GM12873 (cell line): ENCODE results near the gene MYADML2.

Source experiments
- TF ChIP-seq, protein P1 (sequence below): IDR thresholded peaks from 2 replicates; pipeline ENCODE4 v1.5.1; 2012; ENCODE audit warnings: low read depth, mild to moderate bottlenecking, moderate library complexity, low read length, control low read depth; ENCODE audit not compliant: insufficient read depth; ENCODE audit errors: missing control alignments

The MYADML2 gene

GRCh38 chr17:81902023-81902652 is 44.9 kb downstream of the MYADML2 start, which contains the start of gene NPB:
TSS of gene NPB (plus strand) at chr17:81902238. CDS start at chr17:81902278, 40 bp downstream.
- TF ChIP-seq, protein P1, sequence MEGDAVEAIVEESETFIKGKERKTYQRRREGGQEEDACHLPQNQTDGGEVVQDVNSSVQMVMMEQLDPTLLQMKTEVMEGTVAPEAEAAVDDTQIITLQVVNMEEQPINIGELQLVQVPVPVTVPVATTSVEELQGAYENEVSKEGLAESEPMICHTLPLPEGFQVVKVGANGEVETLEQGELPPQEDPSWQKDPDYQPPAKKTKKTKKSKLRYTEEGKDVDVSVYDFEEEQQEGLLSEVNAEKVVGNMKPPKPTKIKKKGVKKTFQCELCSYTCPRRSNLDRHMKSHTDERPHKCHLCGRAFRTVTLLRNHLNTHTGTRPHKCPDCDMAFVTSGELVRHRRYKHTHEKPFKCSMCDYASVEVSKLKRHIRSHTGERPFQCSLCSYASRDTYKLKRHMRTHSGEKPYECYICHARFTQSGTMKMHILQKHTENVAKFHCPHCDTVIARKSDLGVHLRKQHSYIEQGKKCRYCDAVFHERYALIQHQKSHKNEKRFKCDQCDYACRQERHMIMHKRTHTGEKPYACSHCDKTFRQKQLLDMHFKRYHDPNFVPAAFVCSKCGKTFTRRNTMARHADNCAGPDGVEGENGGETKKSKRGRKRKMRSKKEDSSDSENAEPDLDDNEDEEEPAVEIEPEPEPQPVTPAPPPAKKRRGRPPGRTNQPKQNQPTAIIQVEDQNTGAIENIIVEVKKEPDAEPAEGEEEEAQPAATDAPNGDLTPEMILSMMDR: no peak

- TF ChIP-seq, protein P1: no peak
Measured at GRCh38 chr17:81901167-81902022, 45.6 kb downstream of the MYADML2 start.

GRCh38 chr17:81900181-81900820 is 46.7 kb downstream of the MYADML2 start:
- TF ChIP-seq, protein P1: no peak

DNA sequence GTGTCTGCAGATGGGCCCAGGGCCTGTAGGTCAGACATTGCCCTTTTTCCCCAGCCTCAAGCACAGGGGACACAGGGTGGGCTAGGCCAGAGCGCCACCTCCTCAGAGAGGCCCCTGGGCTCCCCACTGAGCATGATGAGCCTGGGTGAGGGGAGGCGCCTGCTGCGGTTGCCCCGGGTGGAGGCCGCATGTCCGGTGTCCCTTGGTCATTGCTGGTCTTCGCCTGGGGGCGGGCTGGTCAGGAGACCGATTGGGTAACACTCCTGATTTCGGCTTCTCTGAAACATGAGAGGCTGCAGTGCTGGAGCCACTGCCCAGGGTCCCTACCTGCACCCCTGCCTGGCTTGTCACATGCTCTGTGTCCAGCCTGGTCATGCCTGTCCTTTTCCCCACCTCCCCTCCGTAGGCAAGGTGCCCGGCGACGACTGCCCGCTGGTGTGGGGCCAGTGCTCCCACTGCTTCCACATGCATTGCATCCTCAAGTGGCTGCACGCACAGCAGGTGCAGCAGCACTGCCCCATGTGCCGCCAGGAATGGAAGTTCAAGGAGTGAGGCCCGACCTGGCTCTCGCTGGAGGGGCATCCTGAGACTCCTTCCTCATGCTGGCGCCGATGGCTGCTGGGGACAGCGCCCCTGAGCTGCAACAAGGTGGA is 47.4 kb downstream of the MYADML2 start:
- TF ChIP-seq, protein P1: no peak

DNA sequence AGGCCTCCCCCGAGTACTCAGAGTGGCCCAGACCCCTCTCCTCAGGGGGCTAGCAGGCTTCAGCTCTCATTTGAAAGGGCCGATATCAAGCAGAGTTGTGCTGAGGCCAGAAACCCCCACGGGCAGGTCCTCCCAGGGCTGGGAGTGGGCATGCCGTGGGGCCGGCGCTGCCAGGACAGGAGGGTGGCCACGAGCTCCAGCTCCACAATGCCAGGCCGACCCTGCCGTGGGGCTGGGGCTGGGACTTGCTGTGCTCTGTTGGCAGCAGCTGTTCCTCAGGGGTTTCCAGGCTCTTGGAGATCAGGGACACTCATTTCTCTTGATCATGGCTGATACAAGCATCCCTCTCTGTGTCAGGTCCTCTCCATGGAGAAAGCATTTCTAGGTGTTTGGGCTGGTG is 48.1 kb downstream of the MYADML2 start:
- TF ChIP-seq, protein P1: no peak

GRCh38 chr17:81898029-81898866 is 48.8 kb downstream of the MYADML2 start:
- TF ChIP-seq, protein P1: no peak
